Measurements from ENCODE around the gene SSH2. TPM values are rescaled to one million over a fixed set of nuclear protein-coding genes. Genes with fewer than 3 reads are reported as not detected.

SSH2 gene
- total and polyA plus RNA-seq, 9 of the 15 experiments (the other 6 are each of a cell fraction or from before 2014, with no cell fraction given): 3.9 to 16.1 (median 10.2) TPM

DNA sequence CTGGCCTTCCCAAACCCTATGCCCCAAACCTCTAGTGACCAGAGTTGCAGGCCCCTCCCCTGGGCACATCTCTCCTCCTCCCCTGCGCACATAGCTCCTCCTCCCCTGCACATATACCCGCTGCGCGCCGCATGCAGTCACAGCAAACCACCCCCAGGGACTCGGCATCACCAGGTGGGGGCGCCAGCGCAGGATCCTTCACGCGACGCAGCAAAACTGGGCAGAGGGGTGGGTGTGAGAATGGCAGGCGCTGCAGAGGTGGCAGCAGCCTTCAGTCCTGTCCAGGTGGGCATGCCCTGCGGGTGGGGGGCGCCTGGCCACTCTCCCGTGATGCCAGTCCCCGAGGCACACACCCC is 312.9 kb downstream of the SSH2 start (continued):
- no peak for TF ChIP-seq ZNF668 (CRISPR knock-in tag; IDR thresholded peaks at IDR 0.05)
- no peak for TF ChIP-seq PPARD (CRISPR knock-in tag; IDR thresholded peaks at IDR 0.05)
- peak; percentile 52 to 58 for TF ChIP-seq NRF1 (conservative IDR thresholded peaks at IDR 0.05 in 1 of 2, IDR thresholded peaks at IDR 0.05 in 1 of 2)
- TF ChIP-seq, protein P1, sequence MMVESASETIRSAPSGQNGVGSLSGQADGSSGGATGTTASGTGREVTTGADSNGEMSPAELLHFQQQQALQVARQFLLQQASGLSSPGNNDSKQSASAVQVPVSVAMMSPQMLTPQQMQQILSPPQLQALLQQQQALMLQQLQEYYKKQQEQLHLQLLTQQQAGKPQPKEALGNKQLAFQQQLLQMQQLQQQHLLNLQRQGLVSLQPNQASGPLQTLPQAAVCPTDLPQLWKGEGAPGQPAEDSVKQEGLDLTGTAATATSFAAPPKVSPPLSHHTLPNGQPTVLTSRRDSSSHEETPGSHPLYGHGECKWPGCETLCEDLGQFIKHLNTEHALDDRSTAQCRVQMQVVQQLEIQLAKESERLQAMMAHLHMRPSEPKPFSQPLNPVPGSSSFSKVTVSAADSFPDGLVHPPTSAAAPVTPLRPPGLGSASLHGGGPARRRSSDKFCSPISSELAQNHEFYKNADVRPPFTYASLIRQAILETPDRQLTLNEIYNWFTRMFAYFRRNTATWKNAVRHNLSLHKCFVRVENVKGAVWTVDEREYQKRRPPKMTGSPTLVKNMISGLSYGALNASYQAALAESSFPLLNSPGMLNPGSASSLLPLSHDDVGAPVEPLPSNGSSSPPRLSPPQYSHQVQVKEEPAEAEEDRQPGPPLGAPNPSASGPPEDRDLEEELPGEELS (CRISPR knock-in tag; IDR thresholded peaks at IDR 0.05; ENCODE audit: borderline replicate concordance): no peak
- TF ChIP-seq, protein P2, sequence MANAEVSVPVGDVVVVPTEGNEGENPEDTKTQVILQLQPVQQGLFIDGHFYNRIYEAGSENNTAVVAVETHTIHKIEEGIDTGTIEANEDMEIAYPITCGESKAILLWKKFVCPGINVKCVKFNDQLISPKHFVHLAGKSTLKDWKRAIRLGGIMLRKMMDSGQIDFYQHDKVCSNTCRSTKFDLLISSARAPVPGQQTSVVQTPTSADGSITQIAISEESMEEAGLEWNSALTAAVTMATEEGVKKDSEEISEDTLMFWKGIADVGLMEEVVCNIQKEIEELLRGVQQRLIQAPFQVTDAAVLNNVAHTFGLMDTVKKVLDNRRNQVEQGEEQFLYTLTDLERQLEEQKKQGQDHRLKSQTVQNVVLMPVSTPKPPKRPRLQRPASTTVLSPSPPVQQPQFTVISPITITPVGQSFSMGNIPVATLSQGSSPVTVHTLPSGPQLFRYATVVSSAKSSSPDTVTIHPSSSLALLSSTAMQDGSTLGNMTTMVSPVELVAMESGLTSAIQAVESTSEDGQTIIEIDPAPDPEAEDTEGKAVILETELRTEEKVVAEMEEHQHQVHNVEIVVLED (CRISPR knock-in tag; IDR thresholded peaks at IDR 0.05): no peak
- 0 out of 2 replicates have a peak, but pooled peaks have one; percentile 19 for TF ChIP-seq SMC3 (conservative IDR thresholded peaks at IDR 0.05; ENCODE audit: insufficient read depth, low read depth, low read length)
- TF ChIP-seq HNRNPL (IDR thresholded peaks at IDR 0.05; ENCODE audit: low read depth, low read length): peak; percentile 59; the same call in 1 of the 2 replicates
- TF ChIP-seq NFE2 (IDR thresholded peaks at IDR 0.05; ENCODE audit: low read depth): peak; percentile 25; the same call in 1 of the 2 replicates
